PC-9 (cell line): Measurements from ENCODE around the gene AKR1B1.

ENCODE experiments used
- CTCF ChIP-seq: fragments of 200-600 bp; sonication (generic); conservative IDR thresholded peaks from 2 replicates; pipeline ENCODE4 v1.6.1; 2017; ENCODE audit warnings: mixed run types, antibody characterized with exemption, mild to moderate bottlenecking, moderate library complexity
- EZH2 ChIP-seq: fragments of 200-600 bp; sonication (generic); IDR thresholded peaks from 2 replicates; pipeline ENCODE4 v1.8.0; 2017; ENCODE audit warnings: antibody characterized with exemption, low read depth

- TF ChIP-seq CTCF (no peak), EZH2 (no peak)
Measured at GRCh38 chr7:134476044-134476443, 17.1 kb upstream of the AKR1B1 start.
